Measurements from ENCODE around the gene SYCE3.

The SYCE3 gene

DNA sequence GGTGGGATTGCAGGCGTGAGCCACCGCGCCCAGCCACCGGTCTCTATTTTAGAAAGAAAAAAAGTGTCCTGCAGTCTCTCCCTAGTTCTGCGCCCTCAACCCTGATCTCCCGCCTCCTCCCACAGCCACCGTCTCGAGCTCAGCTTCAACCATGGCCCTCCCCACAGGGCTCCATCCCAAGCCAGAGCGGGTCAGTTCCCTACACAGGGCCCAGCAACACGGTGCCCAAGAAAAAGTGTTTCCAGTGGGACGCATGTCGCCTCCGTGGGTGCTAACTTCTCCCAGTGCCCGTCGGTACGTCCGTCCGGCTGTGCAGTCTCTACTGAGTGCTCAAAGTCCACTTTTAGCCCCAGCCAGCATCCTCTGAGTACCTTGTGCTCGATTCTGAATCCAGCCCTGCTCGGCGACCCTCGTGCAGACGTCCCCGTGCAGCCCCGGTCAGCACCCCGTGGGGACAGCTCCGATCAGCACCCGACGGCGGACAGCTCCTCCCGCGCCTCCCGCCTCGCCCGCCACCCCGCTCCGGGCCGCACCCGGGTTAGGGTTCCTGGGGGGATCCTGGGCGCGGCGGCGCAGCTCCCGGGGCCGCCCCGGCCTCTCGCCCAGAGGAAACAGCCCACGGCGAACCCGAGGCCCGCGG, 37.2 kb upstream of the SYCE3 start:
- DNase-seq: peak; percentile 69

GRCh38 chr22:50597097-50597496, 34.4 kb upstream of the SYCE3 start:
- no peak for DNase-seq

GRCh38 chr22:50595189-50595588, 32.5 kb upstream of the SYCE3 start:
- no peak for DNase-seq

DNA sequence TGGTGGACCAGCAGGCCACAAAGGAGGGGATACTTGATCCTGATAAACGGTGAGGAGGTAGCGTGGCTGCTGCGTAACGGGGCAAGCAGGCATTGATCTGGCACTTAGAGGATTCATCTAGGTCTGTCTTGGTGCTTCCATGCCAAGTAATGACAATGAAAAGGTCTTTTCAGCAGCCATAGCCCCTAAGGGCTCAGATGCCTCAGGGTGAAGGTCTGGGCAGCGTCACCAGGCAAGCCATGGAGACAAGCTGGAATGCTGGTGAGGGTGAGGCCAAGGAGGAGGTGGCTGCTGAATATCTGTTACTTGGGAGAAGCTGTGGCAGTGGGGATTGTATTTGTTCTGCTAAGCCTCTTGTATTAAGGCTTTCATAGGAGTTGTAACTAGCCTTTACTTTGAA, 24.7 kb upstream of the SYCE3 start:
- no peak for DNase-seq

DNA sequence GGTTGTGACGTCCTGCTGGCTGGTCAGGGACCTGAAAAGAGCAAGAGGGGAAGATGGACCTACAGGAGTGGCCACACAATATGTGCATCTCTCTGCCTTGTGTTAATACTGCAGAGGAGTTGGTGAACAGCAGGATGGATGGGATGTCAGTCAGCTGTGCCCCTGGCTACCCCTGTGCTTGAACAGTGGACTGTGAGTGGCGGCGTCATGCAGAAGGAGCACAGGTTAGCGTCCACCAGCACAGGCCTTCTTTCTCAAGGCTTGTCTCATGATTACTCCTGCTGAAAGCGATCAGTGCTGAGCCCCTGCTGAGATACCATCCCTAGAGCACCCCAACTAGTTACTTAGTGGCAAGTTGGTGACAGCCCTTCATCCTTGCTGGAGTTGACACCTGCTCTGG, 23.7 kb upstream of the SYCE3 start:
- DNase-seq: no peak

GRCh38 chr22:50585781-50586180, 23.1 kb upstream of the SYCE3 start:
- DNase-seq: no peak

- no peak for DNase-seq
These were observed 22.5 kb upstream of the SYCE3 start for GRCh38 chr22:50585238-50585637.

DNA sequence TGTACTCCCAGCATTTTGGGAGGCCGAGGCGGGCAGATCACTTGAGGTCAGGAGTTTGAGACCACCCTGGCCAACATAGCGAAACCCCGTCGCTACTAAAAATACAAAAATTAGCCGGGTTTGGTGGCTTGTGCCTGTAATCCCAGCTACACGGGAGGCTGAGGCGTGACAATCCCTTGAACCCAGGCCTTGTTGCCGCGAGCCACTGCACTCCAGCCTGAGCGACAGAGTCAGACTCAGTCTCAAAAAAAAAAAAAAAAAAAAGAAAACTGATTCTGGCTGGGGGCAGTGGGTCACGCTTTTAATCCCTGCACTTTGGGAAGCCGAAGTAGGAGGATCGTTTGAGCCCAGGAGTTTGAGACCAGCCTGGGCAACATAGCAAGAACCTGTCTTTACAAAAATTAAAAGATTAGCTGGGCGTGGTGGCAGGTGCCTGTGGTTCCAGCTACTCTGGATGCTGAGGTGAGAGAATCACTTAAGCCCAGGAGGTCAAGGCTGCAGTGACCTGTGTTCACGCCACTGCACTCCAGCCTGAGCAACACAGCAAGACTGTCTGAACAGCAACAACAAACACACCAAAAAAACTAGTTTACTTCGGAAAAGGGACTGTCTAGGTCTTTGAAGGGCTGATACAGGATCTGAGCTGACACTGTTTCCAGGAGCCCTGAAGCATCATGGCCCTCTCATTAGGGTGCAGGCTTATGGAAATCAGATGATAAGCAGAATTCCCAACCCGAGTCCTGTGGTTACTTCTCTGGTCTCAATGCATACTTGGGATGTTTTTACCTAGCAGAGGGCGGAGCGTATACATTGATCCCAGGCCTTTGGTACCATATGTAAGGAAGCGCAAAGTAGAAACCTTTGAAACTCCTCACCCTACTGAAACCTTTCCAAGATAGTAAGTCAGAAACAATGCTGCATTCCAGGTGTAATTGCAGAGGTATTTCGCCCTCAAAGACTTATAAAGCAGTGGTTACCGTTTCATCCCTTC, 21.7 kb upstream of the SYCE3 start:
- no peak for DNase-seq

GRCh38 chr22:50583294-50583861, 20.7 kb upstream of the SYCE3 start:
- DNase-seq: no peak

DNA sequence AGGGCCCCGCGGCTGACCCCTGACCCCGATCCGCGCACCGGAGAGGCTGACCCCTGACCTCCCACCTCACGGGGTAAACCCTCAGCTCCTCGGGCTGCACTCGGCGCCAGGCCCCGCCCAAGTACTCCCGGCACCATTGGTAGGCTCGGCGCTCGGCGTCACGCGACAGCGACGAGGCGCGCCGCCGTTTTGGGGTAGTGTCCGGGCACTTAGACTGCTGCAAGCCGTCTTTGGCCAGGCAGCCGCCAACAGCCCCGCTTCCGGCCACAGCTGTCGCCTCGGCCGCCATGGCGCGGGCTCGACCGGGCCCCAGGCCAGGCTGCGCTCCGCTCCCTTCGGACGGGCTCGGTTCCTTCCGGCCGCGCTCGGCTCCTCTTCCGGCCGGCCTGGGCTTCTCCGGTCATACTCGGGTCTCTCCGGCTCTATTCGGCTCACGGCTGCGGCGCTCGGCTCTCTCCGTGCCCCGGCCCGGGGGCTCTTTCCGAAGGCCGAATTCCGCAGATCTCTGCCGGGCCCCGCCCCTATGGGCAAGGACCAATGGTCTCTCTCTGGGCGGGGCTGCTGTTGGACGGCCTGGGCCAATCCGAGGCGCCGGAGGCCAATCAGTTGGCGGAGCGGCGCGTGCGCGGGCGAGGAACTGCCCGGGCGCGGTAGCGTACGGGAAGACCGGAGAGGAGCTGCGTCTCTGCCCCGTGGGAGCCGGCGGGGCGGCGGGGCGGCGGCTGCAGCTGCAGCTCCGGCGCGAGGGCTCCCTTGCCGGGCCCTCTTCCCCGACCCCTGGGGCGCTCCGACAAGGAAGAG, 20.0 kb upstream of the SYCE3 start, which contains the start of gene CHKB:
Gene CHKB (minus strand): TSS at position 357 of the 801 bp plus-strand sequence. CDS start 68 bp downstream, at position 289.
- peak; percentile 99 for DNase-seq

GRCh38 chr22:50581950-50582492, 19.3 kb upstream of the SYCE3 start:
- DNase-seq: no peak

- DNase-seq: no peak
These were observed 18.6 kb upstream of the SYCE3 start for GRCh38 chr22:50581031-50581949.

- DNase-seq: no peak
These were observed 17.0 kb upstream of the SYCE3 start for GRCh38 chr22:50579752-50580151.

DNA sequence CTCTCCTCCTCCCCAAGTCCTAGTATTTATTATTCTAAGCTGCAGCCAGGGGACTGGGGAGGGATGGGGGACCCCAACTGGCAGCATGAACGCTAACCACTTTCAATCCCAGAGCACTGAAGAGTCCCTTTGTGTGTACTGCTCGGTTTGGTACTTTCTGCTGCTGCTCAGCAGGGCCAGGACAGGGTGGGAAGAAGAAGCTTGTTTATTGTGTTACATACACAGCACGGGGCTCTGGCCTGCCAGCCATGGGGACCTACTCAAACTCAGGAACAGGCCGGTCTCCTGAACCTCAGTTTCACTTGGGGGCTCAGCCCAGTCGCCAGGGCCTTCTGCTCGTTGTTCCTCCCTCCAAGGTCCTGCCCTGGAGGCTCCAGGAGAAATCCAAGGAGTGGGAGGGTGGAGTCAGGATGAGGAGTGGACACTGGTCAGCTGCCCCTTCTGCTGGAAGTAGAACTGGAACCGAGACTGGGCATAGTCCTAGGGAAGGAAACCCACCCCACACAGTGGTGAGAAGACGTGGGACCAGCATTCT, 16.1 kb upstream of the SYCE3 start:
- DNase-seq: no peak

DNA sequence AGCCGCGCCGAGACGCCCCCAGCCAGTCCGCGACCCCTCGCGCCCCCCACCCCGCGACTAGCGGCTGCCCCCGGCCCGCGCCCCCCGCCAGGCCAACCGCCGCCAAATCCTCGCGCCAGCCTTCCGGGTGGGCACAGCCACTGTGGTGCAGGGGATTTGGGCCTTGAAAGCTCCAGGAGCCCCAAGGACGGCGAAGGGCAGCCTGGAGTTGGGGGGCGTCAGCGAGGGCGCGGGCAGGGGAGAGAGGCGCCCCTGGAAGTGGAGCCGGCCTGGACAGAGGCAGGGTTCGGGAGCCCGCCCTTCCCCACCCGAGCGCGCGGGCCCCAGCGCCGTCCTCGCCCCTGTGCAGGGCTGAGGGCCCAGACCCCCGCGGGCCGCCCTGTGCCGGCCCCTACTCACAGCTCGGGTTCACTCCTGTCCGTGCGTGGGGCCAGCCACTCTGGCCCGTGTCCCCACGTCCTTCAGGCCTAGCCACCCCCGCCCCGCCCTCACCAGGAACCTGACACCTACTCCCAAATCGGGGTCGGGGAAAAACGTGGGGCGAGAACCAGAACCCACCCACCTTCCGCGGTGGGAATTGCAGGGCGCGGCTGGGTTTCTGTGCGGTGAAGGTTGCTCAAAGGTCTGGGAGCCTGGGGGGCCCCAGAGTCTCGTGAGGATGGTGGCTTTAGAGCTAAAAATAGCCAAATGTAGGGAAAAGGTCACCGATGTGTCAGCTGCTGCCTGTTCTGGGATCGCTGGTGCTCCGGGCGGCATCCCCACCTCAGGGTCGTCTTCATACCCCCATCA, 15.5 kb upstream of the SYCE3 start, which contains the start of gene CPT1B:
Gene CPT1B (minus strand): TSS at position 441 of the 789 bp plus-strand sequence. CDS start 512 bp downstream, outside the sequence.
- DNase-seq: no peak

GRCh38 chr22:50577697-50577986, 14.9 kb upstream of the SYCE3 start:
- DNase-seq: no peak

DNA sequence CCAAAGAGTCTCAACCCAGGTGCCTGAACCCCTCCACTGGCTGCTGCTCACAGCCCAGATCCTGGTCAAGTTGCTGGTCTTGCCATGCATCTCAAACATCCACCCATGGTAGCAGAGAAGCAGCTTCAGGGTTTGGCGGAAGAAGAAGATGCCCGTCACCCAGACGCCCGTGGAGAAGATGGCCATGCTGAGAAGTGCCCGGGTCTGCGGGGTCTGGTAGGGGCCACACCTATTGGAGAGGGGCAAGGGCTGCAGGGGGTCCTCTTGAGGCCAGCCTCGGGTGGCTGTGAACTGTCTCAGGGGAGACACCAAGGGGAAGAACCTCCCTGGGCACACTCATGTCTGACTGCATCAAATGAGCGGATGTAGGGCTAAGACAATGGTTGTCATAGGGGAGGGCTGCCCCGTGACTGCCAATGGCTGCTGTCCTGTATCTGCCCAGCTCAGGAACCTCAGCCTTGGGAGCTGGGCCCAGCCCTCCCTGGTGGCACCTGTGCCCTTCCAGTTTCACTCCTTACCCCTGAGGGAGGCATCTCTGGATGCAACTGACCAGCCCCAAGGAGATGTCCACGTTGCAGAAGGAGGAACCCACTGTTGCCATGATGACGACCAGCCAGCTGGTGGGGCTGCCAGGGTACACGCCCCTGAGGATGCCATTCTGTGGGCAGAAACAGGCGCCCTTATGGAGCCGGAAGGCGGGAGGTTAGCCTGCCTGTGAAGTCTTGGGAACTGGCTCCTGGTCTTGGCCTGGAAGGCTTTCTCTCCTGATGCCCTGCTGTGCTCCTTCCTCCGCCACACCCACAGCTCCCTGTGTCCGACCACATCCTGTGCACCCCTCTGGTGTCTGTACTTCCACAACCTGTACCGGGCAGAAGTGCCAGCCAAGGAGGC, 14.3 kb upstream of the SYCE3 start:
- DNase-seq: no peak

- peak; percentile 73 for DNase-seq
These were observed 13.4 kb upstream of the SYCE3 start for GRCh38 chr22:50576070-50576469.

DNA sequence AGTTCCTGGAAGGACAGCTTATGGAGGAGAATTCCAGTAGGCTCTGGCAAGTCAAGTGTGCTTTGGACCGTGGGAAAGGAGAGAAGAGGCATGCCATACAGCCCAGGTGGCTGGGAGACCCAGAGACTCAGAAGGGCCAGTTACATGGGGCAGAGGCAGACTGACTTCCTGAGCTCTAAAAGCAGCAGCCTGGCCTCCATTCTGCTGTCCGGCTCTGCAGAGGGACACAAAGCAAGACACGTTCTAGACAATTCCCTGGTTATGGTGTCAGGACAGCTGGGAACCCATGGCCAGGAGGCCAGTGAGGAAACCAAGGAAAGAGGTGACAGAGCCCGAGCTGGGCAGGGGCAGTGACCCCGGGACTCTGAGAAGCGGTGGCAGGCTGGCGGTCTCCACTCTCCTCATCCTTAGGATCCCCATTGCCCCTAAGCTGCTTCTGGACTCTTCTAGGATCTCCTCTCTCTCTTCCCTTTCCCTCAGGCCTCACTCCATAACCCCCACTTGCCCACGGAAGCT, 12.8 kb upstream of the SYCE3 start:
- DNase-seq: no peak
